Activated CD4-positive, alpha-beta T cell treated with anti-CD3 and anti-CD28 coated beads, Interleukin-2, amount 50 U/mL, for 24 hours (primary cell): ENCODE measurements around the gene TACC2.

Experiments used
- DNase-seq, 2 donors: peaks; one replicate each; pipeline ENCODE4 v3.0.0-alpha.2; 2020; ENCODE audit warnings: low read depth in 1 of 2, low spot score in 1 of 2

The TACC2 gene

DNA sequence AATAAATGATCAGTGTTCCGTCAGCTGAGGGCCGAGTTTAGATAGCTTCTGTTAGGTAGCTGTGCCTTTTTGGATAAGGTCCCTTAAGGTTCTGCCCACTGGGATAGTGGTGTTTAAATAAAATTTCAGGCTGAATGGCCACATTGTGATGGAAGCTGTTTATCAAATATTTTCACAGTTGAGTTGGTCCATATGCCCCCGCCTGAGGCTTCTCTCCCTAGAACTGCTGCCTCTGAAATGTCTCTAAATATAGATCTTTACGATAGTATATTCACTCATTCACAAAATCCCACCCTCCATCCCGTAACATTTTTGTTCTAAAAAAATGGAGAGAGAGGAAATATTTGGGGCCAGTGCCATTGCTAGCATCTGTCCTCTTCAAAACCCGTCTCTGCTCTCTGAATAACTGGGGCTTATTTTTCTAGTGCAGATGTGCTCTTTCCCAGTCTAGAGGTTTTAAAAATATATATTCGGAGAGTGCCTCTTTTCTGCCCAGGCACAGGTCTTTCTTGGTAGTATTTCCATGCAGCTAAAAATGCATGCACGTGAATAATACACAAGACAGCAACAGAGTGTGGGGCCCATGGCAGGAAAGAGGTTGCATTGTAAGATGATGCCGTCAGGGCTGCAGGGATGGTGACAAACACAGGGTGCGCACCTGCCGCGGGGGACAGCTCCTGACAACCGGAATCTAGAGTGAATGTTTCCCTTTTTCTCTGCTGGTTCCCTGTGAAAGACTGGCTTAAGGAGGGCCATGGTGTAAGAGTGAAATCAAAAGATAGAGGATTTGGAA is 176.7 kb downstream of the TACC2 start:
- no peak for DNase-seq

DNA sequence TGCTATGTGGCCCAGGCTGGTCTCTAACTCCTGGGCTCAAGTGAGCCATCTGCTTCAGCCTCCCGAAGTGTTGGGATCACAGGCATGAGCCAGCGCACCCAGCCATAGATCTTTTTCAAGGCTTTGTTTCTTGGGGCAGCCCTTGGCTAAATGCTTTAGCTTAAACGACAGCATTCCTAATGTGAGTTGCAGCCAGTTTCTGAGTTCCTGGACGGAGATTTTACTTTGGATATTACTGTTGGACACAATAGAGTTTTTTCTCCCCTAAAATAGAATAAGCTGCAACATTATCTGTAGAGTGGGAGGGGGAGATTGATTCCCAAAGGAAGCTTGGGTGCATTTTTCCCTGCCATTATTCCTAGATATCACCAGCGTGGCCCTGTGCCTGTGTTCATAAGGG is 179.1 kb downstream of the TACC2 start:
- DNase-seq: no peak

DNA sequence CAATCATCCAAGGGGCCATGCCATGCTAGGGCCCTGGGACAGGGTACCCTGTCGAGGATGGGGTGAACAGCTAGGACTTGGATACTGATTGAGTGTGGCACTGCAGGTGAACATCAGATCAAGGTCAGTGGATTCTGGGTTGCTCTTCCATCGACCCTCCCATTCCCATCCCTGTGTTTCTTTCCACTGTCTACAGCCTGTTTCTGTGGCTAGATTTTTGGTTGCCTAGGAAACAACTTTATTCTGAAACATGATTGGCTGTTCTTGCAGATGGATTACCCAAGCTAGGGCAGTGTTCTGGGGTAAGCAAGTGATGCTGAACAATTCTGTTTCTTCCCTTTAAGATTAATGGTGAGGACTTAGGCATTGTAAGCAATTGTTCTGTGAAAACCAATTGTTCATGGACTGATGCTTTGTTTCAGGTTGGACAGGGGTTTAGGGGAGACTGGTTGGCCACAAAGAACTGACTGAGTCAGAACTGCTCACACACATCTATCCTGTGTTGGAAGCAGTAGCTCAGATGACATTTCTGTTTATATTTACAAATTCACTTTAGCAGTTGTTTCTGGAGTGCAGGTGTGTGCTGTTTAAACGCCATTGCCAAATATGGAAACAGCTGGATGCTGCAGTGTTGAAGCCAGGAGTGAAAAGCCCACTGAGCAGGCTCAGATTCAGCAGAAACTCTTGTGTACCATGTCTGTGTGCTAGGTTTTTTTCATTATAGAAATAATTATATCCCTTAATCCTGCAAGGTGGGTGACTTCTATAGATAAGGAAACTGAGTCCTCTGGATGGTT is 179.8 kb downstream of the TACC2 start:
- no peak for DNase-seq

DNA sequence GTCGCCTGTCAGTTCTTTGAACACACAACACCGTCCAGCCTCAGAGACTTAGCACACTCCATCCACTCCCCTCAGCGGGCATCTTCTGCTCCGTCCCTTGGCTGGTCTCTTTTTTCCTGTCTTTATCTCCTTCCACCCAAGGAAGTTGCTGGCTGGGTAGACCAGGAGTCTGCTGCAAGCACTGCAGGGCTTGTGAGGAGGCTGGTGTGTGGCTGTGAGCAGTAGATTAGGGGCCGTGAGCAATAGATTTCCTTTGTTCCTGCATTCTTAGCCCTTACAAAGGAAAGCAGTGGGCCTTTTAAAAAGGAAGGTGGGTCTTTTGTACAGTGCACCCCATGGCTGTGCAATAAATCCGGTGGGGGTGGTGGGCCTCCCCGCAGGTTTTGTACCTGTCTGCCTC is 181.8 kb downstream of the TACC2 start:
- no peak for DNase-seq

DNA sequence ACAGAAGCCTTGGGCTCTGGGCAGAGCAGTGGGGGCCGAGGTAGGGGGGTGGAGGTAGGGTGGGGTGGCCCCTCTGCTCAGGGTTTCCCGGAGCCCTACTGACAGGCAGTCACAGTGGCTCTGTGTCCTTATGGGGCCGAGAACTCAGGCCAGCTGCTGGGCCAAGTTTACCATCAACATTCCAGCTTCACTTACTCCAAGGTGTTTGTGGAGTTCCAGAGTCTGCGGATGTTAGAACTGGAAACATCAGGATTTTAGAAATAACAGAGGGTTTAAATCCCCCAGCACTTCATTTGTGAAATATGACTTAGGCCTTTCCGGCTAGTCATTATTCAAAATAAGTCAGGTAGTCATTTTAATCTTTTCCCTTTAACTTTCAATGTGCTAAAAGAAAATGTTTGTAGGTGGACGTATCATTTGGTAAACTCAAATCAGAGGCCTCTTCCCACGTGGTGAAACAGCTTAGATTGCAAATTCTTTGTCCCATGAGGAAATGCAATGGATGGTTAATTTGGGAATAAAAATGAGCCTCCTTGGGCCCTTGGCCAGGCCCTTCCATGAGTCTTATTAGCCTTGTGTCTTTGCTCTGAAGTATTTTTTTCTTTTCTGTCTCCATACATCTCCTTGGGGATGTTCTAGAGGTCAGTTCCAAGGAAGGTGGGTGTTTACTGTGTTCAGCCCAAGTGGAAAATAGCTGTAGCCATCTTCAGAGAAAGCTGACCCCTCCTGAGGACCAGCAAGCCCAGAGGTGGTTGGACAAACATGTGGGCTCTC is 182.5 kb downstream of the TACC2 start:
- DNase-seq: no peak

DNA sequence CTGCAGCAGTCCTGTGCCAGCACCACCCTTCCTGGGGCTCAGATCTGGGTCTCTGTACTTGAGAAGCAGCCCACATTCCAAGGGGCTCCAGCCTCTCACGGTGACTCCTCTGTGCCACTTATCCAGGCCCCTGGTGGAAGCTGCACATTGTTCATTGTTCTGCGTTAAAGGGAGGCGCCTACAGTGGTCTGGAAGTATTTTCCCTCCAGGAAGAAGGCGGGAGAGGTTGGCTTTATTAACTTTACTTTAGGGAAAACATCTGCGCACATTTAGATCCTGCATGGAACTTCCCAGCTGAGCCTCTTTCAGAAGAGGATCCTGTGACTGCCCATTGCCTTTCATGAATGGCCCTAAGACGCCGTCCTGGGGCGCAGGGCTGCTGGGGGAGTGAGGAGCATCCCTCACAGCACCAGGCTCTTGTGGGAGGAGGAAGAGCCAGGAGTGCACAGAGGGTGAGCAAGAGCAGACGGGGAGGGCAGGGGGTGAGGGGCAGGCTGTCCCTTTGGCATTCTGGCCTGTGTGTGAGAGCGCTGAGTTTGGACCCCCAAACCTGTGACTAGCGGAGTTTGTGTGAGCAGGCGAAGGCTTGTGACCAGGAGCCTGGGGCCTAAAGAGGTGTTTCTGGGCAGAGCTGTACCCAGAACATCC is 183.5 kb downstream of the TACC2 start:
- DNase-seq: no peak

DNA sequence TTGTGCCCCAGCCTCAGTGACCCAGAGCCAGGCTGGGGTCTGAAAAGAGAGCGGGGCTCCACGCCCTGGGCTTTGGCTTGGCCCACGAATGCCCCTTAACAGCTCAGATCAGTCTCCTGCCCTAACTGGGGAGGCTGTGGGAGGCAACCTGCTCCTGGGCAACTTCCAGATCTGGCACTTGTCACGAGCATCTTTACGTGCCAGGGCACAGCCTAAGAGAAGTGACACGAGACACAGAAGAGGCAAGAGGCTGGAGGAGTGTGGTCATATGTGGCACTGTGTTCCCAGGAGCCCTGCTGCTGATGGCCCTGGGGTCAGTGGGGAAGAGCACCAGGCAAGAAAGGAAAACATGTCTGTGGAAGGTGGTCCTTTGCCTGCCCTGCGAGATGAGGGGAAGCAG is 184.4 kb downstream of the TACC2 start:
- no peak for DNase-seq

DNA sequence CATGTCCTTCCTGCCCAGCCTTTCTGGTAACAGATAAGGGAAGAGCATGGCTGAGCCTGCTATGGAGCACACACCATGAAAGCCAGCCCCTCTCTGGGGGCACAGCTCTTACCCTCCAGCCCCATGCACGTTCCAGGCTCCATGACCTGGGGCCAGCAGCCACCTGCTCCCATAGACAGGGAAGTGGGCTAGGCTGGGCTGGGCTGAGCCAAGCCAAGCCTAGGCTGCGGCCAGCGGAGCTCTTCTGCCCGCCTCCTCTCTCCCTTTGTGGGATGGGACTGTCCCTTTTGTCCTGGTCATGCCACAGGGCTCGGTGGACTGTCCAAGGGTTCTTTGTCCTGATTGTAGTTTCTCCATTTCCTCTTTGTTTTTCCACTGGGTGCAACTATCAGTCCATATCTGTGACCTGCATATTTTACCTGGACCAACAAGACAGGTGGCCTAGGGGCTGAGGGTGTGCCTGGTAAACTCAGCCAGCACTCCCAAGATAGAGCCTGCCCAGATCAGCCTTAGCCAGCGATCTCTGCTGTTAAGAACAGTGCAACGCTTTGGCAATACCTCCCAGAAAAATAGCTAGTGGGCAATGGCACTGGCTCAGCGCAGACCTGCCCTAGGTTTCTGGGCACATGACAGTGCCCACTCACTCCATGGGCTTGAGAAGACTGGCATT is 184.9 kb downstream of the TACC2 start:
- no peak for DNase-seq

DNA sequence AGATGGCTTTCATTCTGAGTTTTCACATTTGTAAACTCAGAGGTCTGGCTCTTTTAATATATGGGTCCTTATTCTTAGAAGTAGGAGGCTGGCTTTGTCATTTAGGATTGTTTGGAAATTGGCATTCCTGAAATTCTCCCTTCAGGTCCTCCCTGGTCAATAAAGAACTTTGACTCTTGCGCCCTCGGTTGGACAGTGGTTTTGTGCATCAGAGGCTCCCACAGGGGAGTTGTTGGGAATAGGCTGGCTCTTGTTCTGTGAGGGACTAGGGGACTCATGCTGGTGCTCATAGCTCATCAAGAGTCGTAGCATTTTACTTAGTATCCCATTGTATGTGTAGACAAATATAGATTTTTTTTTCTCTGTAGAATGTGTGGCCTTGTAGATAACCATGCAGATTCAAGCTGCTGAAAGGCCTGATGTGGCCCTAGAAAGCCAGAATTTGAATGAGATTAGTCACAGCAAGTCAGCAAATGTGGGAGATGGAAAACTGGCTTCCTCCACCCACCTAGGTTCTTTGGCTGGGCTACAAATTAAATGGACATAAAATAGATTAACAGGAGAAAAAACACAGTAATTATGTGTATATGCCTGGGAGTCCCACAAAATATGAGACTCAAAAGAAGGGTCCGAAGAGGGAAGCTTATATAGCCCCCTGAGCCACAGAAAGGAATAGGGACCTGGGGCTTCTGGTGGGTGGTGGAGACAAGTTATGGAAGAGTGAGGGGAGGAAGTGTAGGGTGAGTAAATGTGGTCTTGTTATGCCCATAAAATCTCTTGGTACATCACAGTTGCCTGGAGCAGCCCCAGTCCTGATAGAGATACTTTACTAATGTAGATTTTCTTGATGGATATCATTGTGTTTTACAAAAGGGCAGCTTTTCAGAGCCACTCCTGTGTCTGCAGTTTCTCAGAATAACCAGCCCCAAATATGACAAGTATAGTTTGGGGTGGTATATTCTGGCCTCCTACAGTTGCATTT is 187.6 kb downstream of the TACC2 start:
- DNase-seq: no peak

DNA sequence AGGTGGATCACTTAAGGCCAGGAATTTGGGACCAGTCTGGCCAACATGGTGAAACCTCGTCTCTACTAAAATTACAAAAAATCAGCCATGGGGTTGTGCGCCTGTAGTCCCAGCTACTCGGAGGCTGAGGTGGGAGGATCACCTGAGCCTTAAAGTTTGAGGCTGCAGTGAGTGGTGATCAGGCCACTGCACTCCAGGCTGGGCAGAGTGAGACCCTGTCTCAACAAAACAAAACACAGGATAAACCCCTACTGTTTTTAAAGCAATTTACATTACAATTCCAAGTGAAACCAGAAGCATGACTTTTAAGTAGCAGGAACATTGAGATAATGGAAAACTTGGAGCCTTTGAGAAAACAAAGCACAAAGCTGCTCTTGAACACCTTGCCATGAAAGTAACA is 189.7 kb downstream of the TACC2 start:
- DNase-seq: no peak

DNA sequence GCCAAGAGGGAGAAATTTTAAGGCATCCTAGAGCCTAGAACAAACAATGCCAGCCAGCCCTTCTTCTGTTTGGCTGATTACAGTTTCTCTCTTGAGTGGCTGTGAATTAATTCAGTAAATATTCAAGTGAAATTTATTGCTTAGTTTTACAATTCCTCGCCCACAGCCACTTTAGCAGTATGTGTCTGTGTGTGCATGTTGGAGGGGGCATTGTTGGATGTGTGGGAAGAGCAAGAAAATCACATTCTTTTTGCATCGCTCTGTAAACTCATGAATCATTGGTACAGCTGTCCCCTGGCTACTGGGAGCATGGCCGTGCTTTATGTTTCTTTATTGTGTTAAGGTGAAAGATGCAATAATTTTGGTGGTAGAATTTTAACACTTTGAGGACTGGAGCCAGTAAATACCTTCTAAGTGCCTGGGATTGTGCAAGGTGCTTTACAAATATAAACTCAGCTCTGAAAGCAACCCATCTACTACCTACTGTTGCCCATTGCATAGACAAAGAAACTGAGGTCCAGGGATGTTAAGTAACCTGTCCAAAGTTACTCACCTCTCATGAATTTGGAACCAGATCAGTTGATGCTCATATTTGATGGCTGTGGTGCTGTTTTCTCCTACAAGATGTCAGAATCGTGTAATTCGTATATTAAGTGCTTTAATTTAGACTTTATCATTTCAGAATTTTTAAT is 192.2 kb downstream of the TACC2 start:
- no peak for DNase-seq

DNA sequence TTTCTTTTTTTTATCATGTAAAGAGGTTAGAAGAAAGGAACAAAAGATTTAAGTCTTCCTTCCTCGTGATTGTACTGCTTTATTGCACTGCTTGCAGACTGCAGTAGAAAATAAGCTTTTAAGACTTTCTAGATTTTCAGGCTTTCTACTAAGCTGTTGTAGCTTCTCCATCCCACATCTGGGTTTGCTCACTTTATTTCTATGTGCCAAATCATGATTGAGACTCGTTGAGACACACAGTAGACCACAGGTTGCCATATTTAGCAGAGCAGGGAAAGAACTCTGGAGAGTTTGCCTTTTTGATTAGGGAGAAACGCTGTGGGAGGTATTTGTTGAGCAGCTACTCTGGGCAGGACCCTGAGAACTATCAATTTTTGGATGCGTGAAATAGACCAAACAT is 192.9 kb downstream of the TACC2 start:
- DNase-seq: no peak

DNA sequence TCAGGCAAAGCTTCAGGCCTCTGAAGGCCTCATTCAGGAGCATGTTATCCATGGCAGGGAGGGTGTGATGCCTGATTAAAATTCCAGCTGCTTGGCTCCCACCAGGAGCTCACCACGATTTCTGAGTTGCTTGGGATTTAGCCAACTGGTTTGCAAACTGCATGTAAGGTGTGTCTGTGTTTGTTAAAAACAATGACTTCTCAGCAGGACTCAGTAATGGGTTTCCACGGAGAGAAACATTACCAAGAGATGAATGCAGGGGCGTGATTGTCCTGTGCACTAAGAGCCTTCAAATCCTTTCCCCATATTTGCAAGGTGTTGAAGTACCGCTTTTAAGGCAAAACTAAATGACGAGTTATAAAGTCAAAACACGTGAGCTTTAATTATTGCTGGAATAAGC is 193.3 kb downstream of the TACC2 start:
- no peak for DNase-seq

DNA sequence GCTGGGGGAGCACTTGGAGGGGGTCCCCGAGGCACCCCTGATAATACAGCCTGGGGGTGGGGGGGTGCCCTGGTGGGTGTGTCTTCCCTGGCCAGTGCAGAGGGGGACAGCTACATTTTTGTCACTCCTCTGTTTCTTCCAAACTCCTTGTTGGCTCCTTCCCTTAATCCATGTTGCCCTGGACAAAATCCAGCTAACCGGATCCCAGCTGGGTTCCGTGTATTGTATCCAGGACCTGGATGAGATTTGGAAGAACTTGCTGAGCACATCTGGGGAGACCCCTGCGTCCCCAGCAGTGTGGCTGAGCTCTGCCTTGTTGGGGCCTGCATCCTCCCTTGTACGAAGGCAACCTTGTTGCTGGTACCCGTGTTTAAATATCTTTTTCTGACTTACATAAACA is 195.3 kb downstream of the TACC2 start:
- DNase-seq: no peak

DNA sequence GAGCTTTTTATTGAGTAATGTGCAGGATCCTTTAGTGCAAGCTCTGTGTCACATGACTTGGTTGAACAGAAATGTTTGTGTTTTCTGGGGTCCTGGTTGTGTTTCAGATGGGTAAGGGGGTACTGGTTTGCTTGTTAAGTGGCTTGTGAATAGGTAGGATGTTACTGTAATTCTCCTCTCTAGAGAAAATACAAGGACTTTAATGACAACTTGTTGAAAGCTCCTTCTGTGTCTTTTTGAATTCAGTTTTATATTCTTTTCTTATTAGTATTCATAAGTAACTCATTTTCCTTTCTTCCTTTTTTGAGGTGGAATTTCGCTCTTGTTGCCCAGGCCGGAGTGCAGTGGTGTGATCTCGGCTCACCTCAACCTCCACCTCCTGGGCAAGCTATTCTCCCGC is 196.7 kb downstream of the TACC2 start:
- no peak for DNase-seq

DNA sequence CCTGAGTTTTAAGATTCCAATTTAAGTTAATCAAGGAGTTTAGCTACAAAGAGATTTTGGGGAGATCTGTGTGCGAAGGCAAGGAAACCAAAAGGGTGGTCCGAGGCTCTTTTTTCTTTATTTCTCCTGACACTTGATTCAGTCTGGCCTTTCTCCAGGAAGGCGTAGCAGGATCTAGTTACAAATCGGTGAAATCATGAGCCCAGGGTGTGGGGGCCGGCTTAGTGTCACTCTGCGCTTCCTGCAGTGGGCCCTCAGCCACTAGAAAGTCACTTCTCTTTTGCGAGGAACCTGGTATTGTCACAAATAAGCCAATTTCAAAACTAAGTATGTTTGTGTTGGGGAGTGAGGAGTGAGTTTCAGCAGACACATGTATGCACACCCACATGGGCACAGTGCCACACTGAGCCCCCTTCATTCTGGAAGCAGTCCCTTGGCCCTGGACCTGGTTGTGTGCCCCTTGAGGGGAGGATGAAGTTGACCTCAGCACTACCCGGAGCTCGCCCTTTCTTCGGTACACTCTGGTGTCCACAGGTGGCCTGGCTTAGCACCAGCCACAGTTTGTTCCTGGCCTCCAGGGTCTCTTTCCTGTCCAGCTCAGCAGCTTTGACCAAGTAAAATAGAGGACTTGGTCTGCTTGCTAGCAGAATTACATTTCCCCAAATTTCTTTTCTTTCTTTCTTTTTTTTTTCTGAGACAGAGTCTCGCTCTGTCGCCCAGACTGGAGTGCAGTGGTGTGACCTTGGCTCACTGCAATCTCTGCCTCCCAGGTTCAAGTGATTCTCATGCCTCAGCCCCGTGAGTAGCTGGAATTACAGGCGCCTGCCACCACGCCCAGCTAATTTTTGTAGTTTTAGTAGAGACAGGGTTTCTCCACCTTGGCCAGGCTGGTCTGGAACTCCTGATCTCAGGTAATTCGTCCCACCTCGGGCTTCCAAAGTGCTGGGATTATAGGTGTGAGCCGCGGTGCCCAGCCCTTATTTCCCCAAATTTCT is 198.2 kb downstream of the TACC2 start:
- DNase-seq: no peak

DNA sequence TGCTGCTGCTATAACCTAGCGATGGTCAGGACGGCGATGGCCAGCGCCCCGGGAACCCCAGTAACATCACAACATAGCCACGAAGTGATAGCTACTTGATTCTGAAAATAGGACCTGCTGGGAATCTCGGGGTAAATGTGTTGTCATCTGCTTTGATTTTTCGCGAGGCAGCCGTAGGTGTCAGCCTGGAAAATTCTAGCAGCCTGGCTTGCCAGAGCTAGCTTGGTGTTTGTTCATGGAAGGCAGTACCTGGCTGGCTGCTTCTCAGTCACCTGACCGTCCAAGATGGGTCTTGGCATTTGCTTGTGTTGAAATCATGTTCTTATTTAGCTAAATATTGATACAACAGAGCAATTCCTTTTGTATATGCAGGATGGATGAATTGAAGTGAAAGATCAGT is 199.7 kb downstream of the TACC2 start:
- no peak for DNase-seq

DNA sequence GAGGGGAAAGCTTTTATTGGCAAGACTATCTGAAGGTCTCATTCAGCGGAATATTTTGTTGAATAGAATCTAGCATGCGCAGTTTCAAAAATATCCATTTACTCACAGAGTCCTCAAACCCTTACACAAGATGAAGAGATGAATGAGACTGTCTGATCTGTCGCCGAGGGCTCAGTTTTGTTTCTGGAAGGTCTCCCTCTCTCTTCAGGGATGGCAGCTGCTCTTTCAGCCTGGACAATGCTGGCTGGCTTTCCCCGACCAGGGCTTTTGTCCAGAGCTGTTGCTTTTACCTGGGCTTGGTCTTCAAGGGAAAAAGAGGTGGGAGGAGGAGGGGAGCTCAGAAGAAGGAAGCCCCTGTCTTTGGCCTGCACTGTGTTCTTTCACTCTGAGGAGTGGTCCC is 200.2 kb downstream of the TACC2 start:
- no peak for DNase-seq
